Upper lobe of left lung (tissue), 6 donors: Measurements from ENCODE around the gene VPS41. TPM values are rescaled to one million over a fixed set of nuclear protein-coding genes. Genes with fewer than 3 reads are reported as not detected.

Source experiments
- ATAC-seq, 2 donors: fragments of 200-7000 bp; cut with Tn5 transposase; one replicate each; pipeline ENCODE4 v1.9.1; 2022; ENCODE audit warnings: mild to moderate bottlenecking in 2 of 2, moderate library complexity in 2 of 2; ENCODE audit not compliant: low FRiP score in 2 of 2
- DNase-seq, 2 donors: peaks; one replicate each; pipeline ENCODE4 v3.0.0-alpha.2; 2019 to 2020
- H3K27ac ChIP-seq, 4 donors: fragments of 200-600 bp; sonication (generic); one replicate each; pipeline ENCODE4 v1.5.1; 2016 to 2019
- H3K27me3 ChIP-seq, 4 donors: fragments of 200-600 bp; sonication (generic); one replicate each; pipeline ENCODE4 v1.5.1; 2017 to 2019
- H3K36me3 ChIP-seq, 4 donors: fragments of 200-600 bp; sonication (generic); one replicate each; pipeline ENCODE4 v1.5.1; 2016 to 2019
- H3K4me1 ChIP-seq, 4 donors: fragments of 200-600 bp; sonication (generic); one replicate each; pipeline ENCODE4 v1.5.1; 2018 to 2019
- H3K4me3 ChIP-seq, 4 donors: fragments of 200-600 bp; sonication (generic); one replicate each; pipeline ENCODE4 v1.5.1; 2017 to 2019; ENCODE audit warnings: mild to moderate bottlenecking in 2 of 4, moderate library complexity in 1 of 4
- H3K9me3 ChIP-seq, 4 donors: fragments of 200-600 bp; sonication (generic); one replicate each; pipeline ENCODE4 v1.5.1; 2018 to 2019
- CTCF ChIP-seq, 6 experiments: fragments of 450-650 bp in 4 of 6; fragments of 200-600 bp in 2 of 6; sonication (generic) in 2 of 6; IDR thresholded peaks; one replicate each; pipeline ENCODE4 v1.5.1; 2016 to 2019; ENCODE audit warnings: antibody characterized with exemption in 6 of 6
- EP300 ChIP-seq, 4 donors: sonication (generic); formaldehyde crosslinking; IDR thresholded peaks; one replicate each; pipeline ENCODE4 v1.5.1; 2017; ENCODE audit warnings: antibody characterized with exemption in 4 of 4, control low read depth in 2 of 4
- POLR2A ChIP-seq, 4 donors: fragments of 450-650 bp; IDR thresholded peaks; one replicate each; pipeline ENCODE4 v1.5.1; 2016 to 2017; ENCODE audit warnings: antibody characterized with exemption in 4 of 4, mild to moderate bottlenecking in 2 of 4
- POLR2AphosphoS5 ChIP-seq, 2 donors: sonication (generic); formaldehyde crosslinking; IDR thresholded peaks; one replicate each; pipeline ENCODE4 v1.5.1; 2017; ENCODE audit warnings: antibody characterized with exemption in 2 of 2
- WGBS, 2 donors: methylation state at CpG; one replicate each; pipeline ENCODE4 v1.1.5; 2017 to 2018; 5-methylcytosine and 5-hydroxymethylcytosine counted together
- total RNA-seq, 6 donors: library from RNA; depleted of rRNA in 4 of 6; stranded (reverse); fragments of >200 nt in 4 of 6; gene quantifications; one replicate each; pipeline versions ENCODE4 v1.1.0 to v1.2.1, GENCODE V29; 2016 to 2021
- donor health status: DM: no; HTN: no; CAD: no; lungs with moderate emphysema.
- donor health status: DM: no; HTN: yes; CAD: no; lungs with severe emphysema.

Gene VPS41
- total RNA-seq, 6 donors from 2014 or later, result 32.1 to 96.4 (median 48.4) TPM

GRCh38 chr7:38863601-38864291, 45.2 kb downstream of the VPS41 start:
- Histone ChIP-seq H3K27me3 (no peaks in the 10 kb centered on the region), H3K4me3 (no peak overlapping the region), H3K4me1 (no peaks in the 10 kb centered on the region), H3K27ac (no peak overlapping the region), H3K9me3 (no peaks in the 10 kb centered on the region), H3K36me3 (peaks cover 10 to 29% (median 11%) of the 10 kb centered on the region in 4 donors)
- TF ChIP-seq POLR2A (IDR thresholded peaks at IDR 0.05) (no peak), CTCF (IDR thresholded peaks at IDR 0.05) (no peak), POLR2AphosphoS5 (IDR thresholded peaks at IDR 0.05) (no peak), EP300 (IDR thresholded peaks at IDR 0.05) (no peak)
- no peak for DNase-seq
- ATAC-seq, result no peak
- WGBS, 2 donors, result 78 to 85% methylated on average over 7 of the region's 7 CpGs

GRCh38 chr7:38862666-38863065, 46.3 kb downstream of the VPS41 start:
- Histone ChIP-seq H3K27me3 (no peaks in the 10 kb centered on the region), H3K4me3 (no peak overlapping the region), H3K9me3 (no peaks in the 10 kb centered on the region), H3K27ac (no peak overlapping the region), H3K4me1 (no peaks in the 10 kb centered on the region), H3K36me3 (peaks cover 1 to 18% (median 4%) of the 10 kb centered on the region in 4 donors)
- TF ChIP-seq POLR2AphosphoS5 (IDR thresholded peaks at IDR 0.05) (no peak), CTCF (IDR thresholded peaks at IDR 0.05) (no peak)
- no peak for DNase-seq
- no peak for ATAC-seq
- WGBS, 2 donors, result 95 to 98% methylated on average over 3 of the region's 3 CpGs

- ATAC-seq, result no peak
- TF ChIP-seq POLR2A (IDR thresholded peaks at IDR 0.05) (no peak), POLR2AphosphoS5 (IDR thresholded peaks at IDR 0.05) (no peak), CTCF (IDR thresholded peaks at IDR 0.05) (no peak), EP300 (IDR thresholded peaks at IDR 0.05) (no peak)
- H3K9me3 ChIP-seq, result no peaks in the 10 kb centered on the region
- 76 to 77% methylated on average over 5 of the region's 5 CpGs for WGBS, 2 donors
- no peaks in the 10 kb centered on the region for H3K27me3 ChIP-seq
- peaks cover 0 to 5% (median 1%) of the 10 kb centered on the region in 4 donors for H3K36me3 ChIP-seq
- no peak for DNase-seq
- H3K27ac ChIP-seq, result no peak overlapping the region
- H3K4me3 ChIP-seq, result no peak overlapping the region
- H3K4me1 ChIP-seq, result peaks cover 0 to 11% (median 4%) of the 10 kb centered on the region in 4 donors
These were observed 50.6 kb downstream of the VPS41 start for GRCh38 chr7:38858259-38858884.

GRCh38 chr7:38855867-38856266, 53.1 kb downstream of the VPS41 start:
- ATAC-seq, result peak in 1 of 2 donors; percentile 52

More at GRCh38 chr7:38855867-38856266, 53.1 kb downstream of the VPS41 start:
- Histone ChIP-seq H3K4me3 (no peak overlapping the region), H3K9me3 (no peaks in the 10 kb centered on the region), H3K27me3 (no peaks in the 10 kb centered on the region), H3K4me1 (peaks cover 0 to 11% (median 4%) of the 10 kb centered on the region in 4 donors), H3K36me3 (no peaks in the 10 kb centered on the region), H3K27ac (no peak overlapping the region)
- no peak for DNase-seq
- WGBS, 2 donors, result 79 to 87% methylated on average over 2 of the region's 2 CpGs
- TF ChIP-seq CTCF (IDR thresholded peaks at IDR 0.05), result no peak
- no peak for TF ChIP-seq POLR2AphosphoS5 (IDR thresholded peaks at IDR 0.05)
- no peak for TF ChIP-seq POLR2A (IDR thresholded peaks at IDR 0.05)
- TF ChIP-seq EP300 (IDR thresholded peaks at IDR 0.05), result no peak
